22Rv1 (cell line): ENCODE measurements around the gene FMN1.

Experiments
- CTCF ChIP-seq: fragments of 450-650 bp; IDR thresholded peaks from 2 replicates; pipeline ENCODE4 v1.5.1; 2017; ENCODE audit warnings: mild to moderate bottlenecking
- ZFX ChIP-seq: fragments of 450-650 bp; IDR thresholded peaks from 2 replicates; pipeline ENCODE4 v1.6.1; 2017; ENCODE audit warnings: antibody characterized with exemption, borderline replicate concordance

GRCh38 chr15:32781781-32782180 lies 412.7 kb downstream of the FMN1 start:
- no peak for TF ChIP-seq CTCF
- no peak for TF ChIP-seq ZFX
